ENCODE measurements around the gene KCNT1. TPM values are rescaled to one million over a fixed set of nuclear protein-coding genes. Genes with fewer than 3 reads are reported as not detected.

KCNT1 gene
- total RNA-seq, 1 experiment from 2014 or later: 0.17 TPM

GRCh38 chr9:135815413-135815812, 113.4 kb downstream of the KCNT1 start (continued):
- TF ChIP-seq POLR2AphosphoS5 (IDR thresholded peaks at IDR 0.05; ENCODE audit: low read depth, low read length) (no peak), POLR2A (IDR thresholded peaks at IDR 0.05; ENCODE audit: borderline replicate concordance, extremely low read depth, insufficient read depth, insufficient read length) (no peak), ZBTB33 (IDR thresholded peaks at IDR 0.05; ENCODE audit: extremely low read depth, insufficient replicate concordance, low read length) (no peak)

- RAD21 ChIA-PET (ENCODE audit: low non-redundant PET in 1 of 2, low total read pairs in 2 of 2, uncharacterized antibody in 2 of 2, unreplicated experiment in 2 of 2): no interaction called here
- no peaks in the 10 kb centered on the region for H4K20me1 ChIP-seq (ENCODE audit: insufficient read depth)
- H3K36me3 ChIP-seq (ENCODE audit: control insufficient read depth in 1 of 2, insufficient read depth in 2 of 2, low read length in 2 of 2): peaks cover 48 to 52% of the 10 kb centered on the region in 2 experiments
- H3K27ac ChIP-seq (ENCODE audit: low read depth, low read length): no peak overlapping the region
- no peak overlapping the region for H2AFZ ChIP-seq (ENCODE audit: low read depth, low read length, poor library complexity, severe bottlenecking)
- H3K79me2 ChIP-seq (ENCODE audit: insufficient read depth, low read length): no peaks in the 10 kb centered on the region
- no peak for ATAC-seq
- no peaks in the 10 kb centered on the region for H3K27me3 ChIP-seq (ENCODE audit: insufficient read depth, low read length)
- no peak overlapping the region for H3K4me3 ChIP-seq (replicated peaks in 1 of 2; ENCODE audit: low read depth in 1 of 2, low read length in 2 of 2)
- POLR2A ChIA-PET: no interaction called here
- H3K4me2 ChIP-seq (ENCODE audit: low read length): no peak overlapping the region
- H3K9me3 ChIP-seq (ENCODE audit: control insufficient read depth in 1 of 2, insufficient read depth in 1 of 2, low read depth in 1 of 2, low read length in 2 of 2): no peaks in the 10 kb centered on the region
- H3K4me1 ChIP-seq (ENCODE audit: control insufficient read depth in 1 of 2, insufficient read depth in 2 of 2, low read length in 2 of 2): no peaks in the 10 kb centered on the region
- CTCF ChIA-PET: no interaction called here
- intact Hi-C loops (cut with micrococcal nuclease): no loop called here
- H3K9me2 ChIP-seq (ENCODE audit: insufficient read depth): no peaks in the 10 kb centered on the region
- BruUV-seq (replicated peaks): no TSS peak
- H3K9ac ChIP-seq (ENCODE audit: low read length): no peak overlapping the region
- no peak for DNase-seq (ENCODE audit: low read depth, low spot score)
- TF ChIP-seq TCF7L2 (IDR thresholded peaks at IDR 0.05; ENCODE audit: borderline replicate concordance, extremely low read depth, insufficient read depth, insufficient read length) (no peak), CBX3 (IDR thresholded peaks at IDR 0.05; ENCODE audit: low read depth) (no peak), SP1 (IDR thresholded peaks at IDR 0.05; ENCODE audit: low read depth) (no peak), FOSL1 (IDR thresholded peaks at IDR 0.05; ENCODE audit: low read depth) (no peak), RAD21 (IDR thresholded peaks at IDR 0.05; ENCODE audit: low read depth) (no peak), ZFX (IDR thresholded peaks at IDR 0.05) (no peak), YY1 (IDR thresholded peaks at IDR 0.05; ENCODE audit: extremely low read depth, insufficient replicate concordance, low read depth, low read length) (no peak), ZBTB33 (IDR thresholded peaks at IDR 0.05; ENCODE audit: extremely low read depth, insufficient replicate concordance, low read length) (no peak), SRF (IDR thresholded peaks at IDR 0.05; ENCODE audit: low read depth) (no peak), REST (IDR thresholded peaks at IDR 0.05; ENCODE audit: low read depth) (no peak), CTCF (IDR thresholded peaks at IDR 0.05 in 2 of 3, conservative IDR thresholded peaks at IDR 0.05 in 1 of 3; ENCODE audit: borderline replicate concordance in 1 of 3, insufficient read depth in 1 of 3, low read depth in 2 of 3, low read length in 2 of 3) (no peak), POLR2A (IDR thresholded peaks at IDR 0.05; ENCODE audit: borderline replicate concordance, extremely low read depth, insufficient read depth, insufficient read length) (no peak)
These were observed 114.1 kb downstream of the KCNT1 start for GRCh38 chr9:135815830-135816650.

Measured in HCT116 (cell line).